H1 (cell line): ENCODE data around the gene PPARD. TPM values are rescaled to one million over a fixed set of nuclear protein-coding genes. Genes with fewer than 3 reads are reported as not detected.

Experiments
- CBX8 ChIP-seq: fragments of 300-800, 300-1000 bp; sonication (generic); IDR thresholded peaks from 2 replicates; pipeline ENCODE4 v1.7.1; 2016; ENCODE audit warnings: low read depth, low read length, borderline replicate concordance
- SAP30 ChIP-seq: fragments of 300-600 bp; sonication (generic); IDR thresholded peaks from 2 replicates; pipeline ENCODE4 v1.7.1; 2012; ENCODE audit warnings: low read length, moderate library complexity, mild to moderate bottlenecking, inconsistent platforms; ENCODE audit not compliant: insufficient read depth, insufficient replicate concordance
- TBP ChIP-seq: IDR thresholded peaks from 2 replicates; pipeline ENCODE4 v1.6.1; 2011; ENCODE audit warnings: low read depth, low read length, improper control_type of control experiment
- polyA plus RNA-seq, 7 experiments: library from polyadenylated mRNA; depleted of rRNA in 3 of 7; stranded (reverse) in 5 of 7; unstranded in 2 of 7; fragments of >200 nt in 5 of 7; fragments of 200-250 nt in 2 of 7; gene quantifications; 1 replicate in 5 of 7; 2 replicates in 1 of 7; 4 replicates in 1 of 7; pipeline versions ENCODE4 v1.2.1 to v1.2.3, GENCODE V29; 2011 to 2013; ENCODE audit warnings: missing spikeins in 2 of 7, mixed read lengths in 2 of 7
- total RNA-seq: library from RNA; stranded (reverse); fragmentation: NEBNext Ultra II Directional; extraction: Animal tissue kit (Norgen Biotek cat#: 25700); gene quantifications from 2 replicates; pipeline ENCODE4 v1.2.1, GENCODE V29; 2021

The PPARD gene
- total and polyA plus RNA-seq, 2 of the 8 experiments (the other 6 are each of a cell fraction or from before 2014, with no cell fraction given) = 14.6 to 14.9 TPM

- TF ChIP-seq TBP = no peak
- TF ChIP-seq SAP30 = no peak
- TF ChIP-seq CBX8 = no peak
Measured at GRCh38 chr6:35441205-35441604, 98.8 kb downstream of the PPARD start (continued).
